ENCODE results near the gene MAPK8.

DNA sequence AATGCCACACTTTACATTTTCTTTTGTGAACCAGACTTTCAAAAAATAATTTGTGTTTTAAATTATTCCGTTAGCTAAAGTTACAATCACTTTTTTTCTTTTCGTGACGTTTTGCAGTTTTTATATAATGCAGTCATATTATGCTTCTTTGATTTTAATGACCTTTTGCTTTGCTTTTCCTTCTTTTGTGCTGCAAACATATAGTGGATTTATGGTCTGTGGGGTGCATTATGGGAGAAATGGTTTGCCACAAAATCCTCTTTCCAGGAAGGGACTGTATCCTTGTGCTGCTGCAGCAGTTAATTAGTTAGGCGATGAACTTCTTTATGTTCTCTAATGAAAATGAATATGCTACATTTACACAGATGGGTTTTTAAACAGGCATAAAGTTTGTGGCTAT, 117.4 kb downstream of the MAPK8 start:
- TF ChIP-seq USF1 (CRISPR knock-in tag; IDR thresholded peaks at IDR 0.05) (no peak), GABPB1 (CRISPR knock-in tag; IDR thresholded peaks at IDR 0.05) (no peak), ZNF219 (CRISPR knock-in tag; IDR thresholded peaks at IDR 0.05; ENCODE audit: borderline replicate concordance) (no peak), ESRRA (CRISPR knock-in tag; IDR thresholded peaks at IDR 0.05; ENCODE audit: borderline replicate concordance) (no peak), USF2 (CRISPR knock-in tag; IDR thresholded peaks at IDR 0.05) (no peak), ZNF317 (CRISPR knock-in tag; IDR thresholded peaks at IDR 0.05; ENCODE audit: borderline replicate concordance, low read depth) (no peak), ZNF263 (CRISPR knock-in tag; IDR thresholded peaks at IDR 0.05; ENCODE audit: low read depth) (no peak), ATF6 (CRISPR knock-in tag; IDR thresholded peaks at IDR 0.05) (no peak), CREB1 (CRISPR knock-in tag; IDR thresholded peaks at IDR 0.05) (no peak), TCF7 (CRISPR knock-in tag; IDR thresholded peaks at IDR 0.05; ENCODE audit: low read depth) (no peak)
- TF ChIP-seq, protein P1, sequence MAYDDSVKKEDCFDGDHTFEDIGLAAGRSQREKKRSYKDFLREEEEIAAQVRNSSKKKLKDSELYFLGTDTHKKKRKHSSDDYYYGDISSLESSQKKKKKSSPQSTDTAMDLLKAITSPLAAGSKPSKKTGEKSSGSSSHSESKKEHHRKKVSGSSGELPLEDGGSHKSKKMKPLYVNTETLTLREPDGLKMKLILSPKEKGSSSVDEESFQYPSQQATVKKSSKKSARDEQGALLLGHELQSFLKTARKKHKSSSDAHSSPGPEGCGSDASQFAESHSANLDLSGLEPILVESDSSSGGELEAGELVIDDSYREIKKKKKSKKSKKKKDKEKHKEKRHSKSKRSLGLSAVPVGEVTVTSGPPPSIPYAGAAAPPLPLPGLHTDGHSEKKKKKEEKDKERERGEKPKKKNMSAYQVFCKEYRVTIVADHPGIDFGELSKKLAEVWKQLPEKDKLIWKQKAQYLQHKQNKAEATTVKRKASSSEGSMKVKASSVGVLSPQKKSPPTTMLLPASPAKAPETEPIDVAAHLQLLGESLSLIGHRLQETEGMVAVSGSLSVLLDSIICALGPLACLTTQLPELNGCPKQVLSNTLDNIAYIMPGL (CRISPR knock-in tag; IDR thresholded peaks at IDR 0.05): no peak
- TF ChIP-seq, protein P2, sequence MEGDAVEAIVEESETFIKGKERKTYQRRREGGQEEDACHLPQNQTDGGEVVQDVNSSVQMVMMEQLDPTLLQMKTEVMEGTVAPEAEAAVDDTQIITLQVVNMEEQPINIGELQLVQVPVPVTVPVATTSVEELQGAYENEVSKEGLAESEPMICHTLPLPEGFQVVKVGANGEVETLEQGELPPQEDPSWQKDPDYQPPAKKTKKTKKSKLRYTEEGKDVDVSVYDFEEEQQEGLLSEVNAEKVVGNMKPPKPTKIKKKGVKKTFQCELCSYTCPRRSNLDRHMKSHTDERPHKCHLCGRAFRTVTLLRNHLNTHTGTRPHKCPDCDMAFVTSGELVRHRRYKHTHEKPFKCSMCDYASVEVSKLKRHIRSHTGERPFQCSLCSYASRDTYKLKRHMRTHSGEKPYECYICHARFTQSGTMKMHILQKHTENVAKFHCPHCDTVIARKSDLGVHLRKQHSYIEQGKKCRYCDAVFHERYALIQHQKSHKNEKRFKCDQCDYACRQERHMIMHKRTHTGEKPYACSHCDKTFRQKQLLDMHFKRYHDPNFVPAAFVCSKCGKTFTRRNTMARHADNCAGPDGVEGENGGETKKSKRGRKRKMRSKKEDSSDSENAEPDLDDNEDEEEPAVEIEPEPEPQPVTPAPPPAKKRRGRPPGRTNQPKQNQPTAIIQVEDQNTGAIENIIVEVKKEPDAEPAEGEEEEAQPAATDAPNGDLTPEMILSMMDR (IDR thresholded peaks at IDR 0.05): no peak
- TF ChIP-seq, protein P3, sequence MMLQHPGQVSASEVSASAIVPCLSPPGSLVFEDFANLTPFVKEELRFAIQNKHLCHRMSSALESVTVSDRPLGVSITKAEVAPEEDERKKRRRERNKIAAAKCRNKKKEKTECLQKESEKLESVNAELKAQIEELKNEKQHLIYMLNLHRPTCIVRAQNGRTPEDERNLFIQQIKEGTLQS (CRISPR knock-in tag; conservative IDR thresholded peaks at IDR 0.05): no peak
